Heart left ventricle (tissue), 16 donors: ENCODE results near the gene OSTF1. TPM values are rescaled to one million over a fixed set of nuclear protein-coding genes. Genes with fewer than 3 reads are reported as not detected.

Experiments
- ATAC-seq, 4 donors: fragments of 200-7000 bp; cut with Tn5 transposase; one replicate each; pipeline ENCODE4 v1.9.1; 2020 to 2022; ENCODE audit warnings: moderate library complexity in 4 of 4, mild to moderate bottlenecking in 3 of 4, moderate number of reproducible peaks in 1 of 4
- DNase-seq, 5 donors: peaks; one replicate each; pipeline ENCODE4 v3.0.0-alpha.2; 2020
- H3K27ac ChIP-seq, 12 donors: fragments of 200-600 bp; sonication (generic) in 4 of 12; one replicate each; pipeline versions ENCODE4 v1.5.0 to v1.8.0; 2016 to 2022; ENCODE audit warnings: mild to moderate bottlenecking in 2 of 12
- H3K27me3 ChIP-seq, 9 donors: fragments of 200-600 bp; sonication (generic) in 2 of 9; one replicate each; pipeline versions ENCODE4 v1.5.1 to v1.8.0; 2016 to 2022; ENCODE audit warnings: mild to moderate bottlenecking in 3 of 9
- H3K36me3 ChIP-seq, 9 donors: fragments of 200-600 bp; sonication (generic) in 2 of 9; one replicate each; pipeline versions ENCODE4 v1.5.0 to v1.8.0; 2018 to 2022; ENCODE audit warnings: mild to moderate bottlenecking in 2 of 9
- H3K4me1 ChIP-seq, 12 donors: fragments of 200-600 bp; sonication (generic) in 4 of 12; one replicate each; pipeline versions ENCODE4 v1.5.0 to v1.8.0; 2016 to 2022; ENCODE audit warnings: mild to moderate bottlenecking in 3 of 12
- H3K4me3 ChIP-seq, 12 donors: fragments of 200-600 bp; sonication (generic) in 4 of 12; one replicate each; pipeline versions ENCODE4 v1.5.0 to v1.8.0; 2017 to 2022; ENCODE audit warnings: mild to moderate bottlenecking in 9 of 12, moderate library complexity in 4 of 12
- H3K9me3 ChIP-seq, 12 donors: fragments of 200-600 bp; sonication (generic) in 4 of 12; one replicate each; pipeline versions ENCODE4 v1.5.0 to v1.8.0; 2016 to 2022; ENCODE audit warnings: mild to moderate bottlenecking in 1 of 12
- CTCF ChIP-seq, 12 donors: fragments of 200-600 bp; sonication (generic) in 4 of 12; IDR thresholded peaks; one replicate each; pipeline versions ENCODE4 v1.5.0 to v1.8.0; 2018 to 2022; ENCODE audit warnings: antibody characterized with exemption in 12 of 12, mild to moderate bottlenecking in 5 of 12
- POLR2A ChIP-seq, 2 donors: fragments of 450-650 bp; IDR thresholded peaks; one replicate each; pipeline ENCODE4 v1.6.1; 2017; ENCODE audit warnings: antibody characterized with exemption in 2 of 2, mild to moderate bottlenecking in 2 of 2, moderate library complexity in 2 of 2
- WGBS, 4 donors: extraction: QIAGEN DNeasy Blood & Tissue Kit in 2 of 4; methylation state at CpG; one replicate each; pipeline versions ENCODE4 v1.1.5 to v1.1.7; 2013 to 2018; 5-methylcytosine and 5-hydroxymethylcytosine counted together
- intact Hi-C, 10 donors: fragments of 100-400 bp; cut with DNase I; formaldehyde crosslinking; loops; one replicate each; pipeline versions ENCODE4 v1.11.1 to v1.14.2; 2022
- polyA plus RNA-seq, 2 donors: library from polyadenylated mRNA; stranded (reverse); fragments of 200-250 nt; gene quantifications; one replicate each; pipeline ENCODE4 v1.2.3, GENCODE V29; 2013
- total RNA-seq, 9 donors: library from RNA; depleted of rRNA in 2 of 9; stranded (reverse); fragments of >200 nt in 2 of 9; fragmentation: NEBNext Ultra II Directional in 3 of 9; extraction: Animal tissue kit (Norgen Biotek cat#: 25700) in 3 of 9; gene quantifications; one replicate each; pipeline versions ENCODE4 v1.1.0 to v1.2.4, GENCODE V29; 2016 to 2023
- donor health status: ischemic (EF 13 %, LVEDD 7.1; RV severe dilation, severe dysfunction).
- donor health status: healthy with polysubstance abuse.
- donor health status: DM: no; HTN: yes; CAD: no.
- donor health status: DM: no; HTN: no; CAD: no.
- donor health status: ischemic (EF 25% LVEDD 6.9; RV normal size, moderate dysfunction).
- donor health status: ischemic (EF 25% LVEDD 5.7; RV mildly dilated, moderate dysfunction).
- donor health status: healthy.
- donor health status: DM: yes; HTN: yes; CAD: no.
- donor health status: ischemic (EF 35%, LVEDD 5.7; RV mildly dilated, moderate dysfunction).
- donor health status: nonischemic (EF 11% LVEDD 7.7; RV severe dilation, severe dysfunction).
- donor health status: DM: yes; HTN: yes; CAD: no.
- donor health status: PGD.
- donor health status: ischemic (EF 29% LVEDD 5.4; RV normal size, mild dysfunction).
- donor health status: nonischemic (EF 23%, LVEDD 6.1; RV moderate dilation, normal function).

OSTF1 gene
- total and polyA plus RNA-seq, 11 donors = 16.7 to 53.6 (median 23.9) TPM

DNA sequence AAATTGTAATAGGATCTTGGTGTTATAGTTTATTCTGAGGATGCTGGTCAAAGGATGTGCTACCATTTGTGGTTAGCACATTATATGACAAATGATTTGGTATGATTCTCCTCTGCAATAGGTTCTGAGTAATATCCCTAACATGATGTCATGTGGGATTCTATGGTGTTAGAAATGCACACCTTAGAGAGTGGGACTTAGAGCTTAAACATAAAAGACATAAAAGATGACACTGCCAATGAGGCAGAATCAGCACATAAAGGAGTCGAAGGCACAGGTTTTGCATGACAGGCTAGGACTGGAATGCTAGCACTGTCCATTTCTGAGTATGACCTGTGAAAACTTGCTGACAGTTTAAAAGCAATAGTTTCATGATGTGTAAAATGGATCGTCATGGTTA, 100.4 kb downstream of the OSTF1 start:
- 88 to 95% (median 90%) methylated on average over 2 of the region's 2 CpGs for WGBS, 4 donors
- TF ChIP-seq CTCF (IDR thresholded peaks at IDR 0.05) (no peak), POLR2A (IDR thresholded peaks at IDR 0.05) (no peak)

DNA sequence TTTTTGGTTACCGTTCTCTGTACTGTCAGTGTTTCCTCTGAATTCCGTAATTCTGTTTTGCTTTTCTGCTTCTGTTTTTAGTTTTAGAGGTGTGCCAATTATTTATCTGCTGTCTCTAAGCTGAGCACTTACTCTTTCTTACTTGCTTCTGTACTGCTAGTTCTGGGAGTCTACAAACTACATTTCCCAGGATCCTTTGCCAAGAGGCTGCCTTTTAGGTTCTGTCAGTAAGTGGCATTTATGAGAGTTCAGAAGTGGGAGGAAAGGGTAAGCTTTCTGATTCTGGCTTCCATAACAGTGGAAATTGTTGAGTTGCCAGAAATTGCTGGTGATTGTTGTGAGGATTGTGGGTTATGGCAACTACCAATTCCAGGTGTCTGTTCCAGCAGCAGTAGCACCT, 102.4 kb downstream of the OSTF1 start:
- Histone ChIP-seq H3K36me3 (no peaks in the 10 kb centered on the region), H3K27me3 (no peaks in the 10 kb centered on the region), H3K4me3 (no peak overlapping the region), H3K27ac (no peak overlapping the region), H3K4me1 (no peaks in the 10 kb centered on the region), H3K9me3 (no peaks in the 10 kb centered on the region)
- ATAC-seq (no peak), DNase-seq (no peak)
- intact Hi-C loops = loop anchor here in 5 of 10 donors (10.0 kb wide), 3 partner anchors 674 to 1114 kb away; no protein-coding TSS in a partner anchor
- TF ChIP-seq CTCF (IDR thresholded peaks at IDR 0.05) (no peak), POLR2A (IDR thresholded peaks at IDR 0.05) (no peak)
- WGBS, 4 donors = 76 to 90% (median 84%) methylated on average over 2 of the region's 2 CpGs

More for the DNA sequence above, 100.4 kb downstream of the OSTF1 start:
- ATAC-seq (no peak), DNase-seq (no peak)
- peaks cover 0 to under 1% (median 0%) of the 10 kb centered on the region in 9 donors for H3K36me3 ChIP-seq
- no peaks in the 10 kb centered on the region for H3K27me3 ChIP-seq
- no peaks in the 10 kb centered on the region for H3K9me3 ChIP-seq
- H3K27ac ChIP-seq = no peak overlapping the region
- H3K4me1 ChIP-seq = no peaks in the 10 kb centered on the region
- intact Hi-C loops = loop anchor here in 1 of 10 donors (10.0 kb wide), 1 partner anchor 104 kb away; the partner anchor contains the start of genes NMRK1 and OSTF1
- no peak overlapping the region for H3K4me3 ChIP-seq

Other genes starting within 250 kb of the OSTF1 start
- under 1 TPM in 7 of 9 donors, not detected in 2; 0.12 to 0.75 (median 0.48) TPM for gene TRPM6, start 200.6 kb upstream of the OSTF1 start, total RNA-seq
- gene TRPM6, start 200.6 kb upstream of the OSTF1 start, polyA plus RNA-seq = under 1 TPM; 0.08 to 0.12 TPM
- gene C9orf40, start 135.6 kb upstream of the OSTF1 start, total RNA-seq = 1 to 10 TPM; 1.4 to 2.7 (median 1.8) TPM
- gene C9orf40, start 135.6 kb upstream of the OSTF1 start, polyA plus RNA-seq = 1 to 10 TPM in 1 of 2 donors, under 1 TPM in 1; 0.91 to 2.7 TPM
- 10 to 100 TPM in 5 of 9 donors, 1 to 10 TPM in 4; 8.0 to 16.1 (median 11.8) TPM for gene CARNMT1, start 60.2 kb upstream of the OSTF1 start, total RNA-seq
- gene CARNMT1, start 60.2 kb upstream of the OSTF1 start, polyA plus RNA-seq = 1 to 10 TPM; 2.0 to 5.9 TPM
- 10 to 100 TPM in 5 of 9 donors, 1 to 10 TPM in 4; 5.5 to 15.1 (median 10.6) TPM for gene NMRK1, start 359 bp upstream of the OSTF1 start, total RNA-seq
- 10 to 100 TPM; 11.8 to 25.0 TPM for gene NMRK1, start 359 bp upstream of the OSTF1 start, polyA plus RNA-seq